ENCODE data around the gene IFIT1.
"Not testable (repeated sequence)": the region's sequence is repeated elsewhere in the genome, so short reads cannot be mapped to it uniquely, and the experiment has no call there.

IFIT1 gene

DNA sequence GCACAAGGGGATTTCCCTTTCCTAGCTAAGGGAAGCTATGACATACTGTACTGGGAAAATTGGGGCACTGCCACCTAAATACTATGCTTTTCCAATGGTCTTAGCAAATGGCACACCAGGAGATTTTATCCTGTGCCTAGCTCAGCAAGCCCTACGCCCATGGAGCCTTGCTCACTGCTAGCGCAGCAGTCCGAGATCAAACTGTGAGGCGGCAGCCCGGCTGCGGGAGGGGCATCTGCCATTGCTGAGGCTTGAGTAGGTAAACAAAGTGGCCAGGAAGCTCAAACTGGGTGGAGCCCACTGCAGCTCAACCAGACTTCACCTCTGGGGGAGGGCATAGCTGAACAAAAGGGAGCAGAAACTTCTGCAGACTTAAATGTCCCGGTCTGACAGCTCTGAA is 52.4 kb downstream of the IFIT1 start:
- not testable (repeated sequence) for DNase-seq

DNA sequence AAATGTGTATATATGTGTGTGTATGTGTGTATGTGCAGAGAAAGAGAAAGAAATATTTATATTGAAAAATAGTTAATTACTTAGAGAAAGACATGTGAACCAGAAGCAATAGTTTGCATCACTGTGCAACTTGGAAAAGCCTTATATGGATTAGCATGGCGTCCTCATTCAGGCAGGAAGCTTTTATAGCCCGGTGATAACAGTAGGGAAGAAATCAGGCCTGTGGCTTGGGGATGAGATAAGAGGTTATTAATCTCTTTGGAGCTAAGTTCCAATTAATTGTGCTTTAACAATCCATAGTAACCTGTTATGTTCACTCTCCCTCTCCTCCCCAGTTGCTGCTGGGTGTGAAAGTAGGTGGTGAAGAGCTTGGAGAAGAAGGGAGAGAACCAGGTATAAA is 58.5 kb downstream of the IFIT1 start:
- DNase-seq = no peak

DNA sequence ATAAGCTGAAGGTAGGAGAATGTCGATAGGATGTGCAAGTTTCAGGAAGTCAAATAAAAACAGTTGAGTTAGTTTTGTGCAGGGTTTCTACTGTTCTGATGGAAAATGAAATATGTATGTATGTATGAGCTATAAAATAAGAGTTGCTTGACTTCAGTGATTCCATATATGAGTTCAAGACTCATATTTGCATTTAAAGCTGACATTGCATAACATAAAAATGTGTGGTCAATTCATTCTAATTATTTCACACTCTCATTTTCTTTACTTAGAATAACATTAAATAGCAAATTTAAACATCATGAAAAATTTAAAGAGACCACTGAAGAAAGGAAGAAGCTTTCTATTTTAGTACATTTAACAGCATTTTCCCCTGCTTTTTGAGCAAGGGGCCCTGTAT is 59.8 kb downstream of the IFIT1 start:
- DNase-seq = no peak

DNA sequence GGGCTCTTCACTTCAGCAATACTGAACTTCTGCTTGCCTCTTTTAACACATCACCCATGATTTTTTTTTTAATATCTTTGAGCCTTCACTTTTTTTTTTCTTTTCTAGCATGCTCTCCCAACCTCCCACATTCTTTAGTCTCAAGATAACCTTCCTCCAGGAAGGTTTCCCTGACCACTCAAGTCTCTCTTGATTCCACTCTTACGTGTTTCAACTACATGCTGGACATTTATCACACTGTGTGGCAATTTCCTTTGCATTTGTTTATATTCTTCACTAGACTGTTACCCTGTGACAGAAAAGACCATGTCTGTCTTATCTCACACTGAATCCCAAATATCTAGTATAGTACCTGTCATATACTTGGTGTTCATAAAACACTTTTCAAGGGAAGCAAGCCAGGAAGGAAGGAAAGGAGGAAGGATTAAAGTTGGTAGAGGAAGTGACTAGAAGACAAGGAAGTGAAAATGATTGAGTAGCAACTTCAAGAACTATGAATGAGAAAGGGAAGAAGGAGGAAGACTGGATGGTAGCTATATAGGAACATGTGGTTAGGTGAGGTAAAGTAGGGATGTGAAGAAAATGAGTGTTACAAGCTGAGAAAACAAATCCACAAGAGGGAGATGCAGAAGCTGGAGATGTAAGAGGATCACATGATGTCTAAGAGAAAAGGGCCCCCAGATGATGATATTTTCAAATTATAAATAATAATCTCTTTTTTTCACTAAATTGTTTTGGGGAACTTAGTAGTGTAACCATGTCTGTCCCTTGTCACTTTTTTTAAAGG is 62.3 kb downstream of the IFIT1 start:
- DNase-seq = no peak
